Common myeloid progenitor, CD34-positive (primary cell): ENCODE measurements around the gene CABCOCO1.
A peak's percentile ranks its signal among the peaks of the same experiment; 100 is the strongest.

Experiments
- CTCF ChIA-PET: fragments of 350-600 bp; sonication (Branson Sonifier 250); formaldehyde crosslinking; loops from one replicate; lab custom pipeline; 2021; ENCODE audit warnings: antibody characterized with exemption; lab: Charles Lee
- POLR2A ChIA-PET: fragments of 350-600 bp; sonication (Branson Sonifier 250); formaldehyde crosslinking; loops from one replicate; lab custom pipeline; 2021; ENCODE audit warnings: antibody characterized with exemption; lab: Charles Lee
- DNase-seq, 3 donors: peaks; one replicate each; pipeline versions ENCODE4 v3.0.0 to v3.0.0-alpha.2; 2013
- H3K27ac ChIP-seq, 2 experiments: 1 replicate in 1 of 2; 2 replicates in 1 of 2; pipeline ENCODE4 v1.7.0; 2013; ENCODE audit warnings: inconsistent platforms in 2 of 2, low read length in 2 of 2, mild to moderate bottlenecking in 2 of 2, low read depth in 1 of 2, moderate library complexity in 1 of 2; ENCODE audit not compliant: severe bottlenecking in 2 of 2, insufficient read depth in 1 of 2, poor library complexity in 1 of 2
- H3K27me3 ChIP-seq, 5 experiments: replicated peaks in 2 of 5; 1 replicate in 3 of 5; 2 replicates in 2 of 5; pipeline versions ENCODE4 v1.6.1 to v1.7.0; 2013; ENCODE audit warnings: low read length in 4 of 5, mild to moderate bottlenecking in 2 of 5, moderate library complexity in 2 of 5, inconsistent platforms in 1 of 5; ENCODE audit not compliant: insufficient read depth in 5 of 5, control insufficient read depth in 4 of 5
- H3K36me3 ChIP-seq, 4 experiments: 1 replicate in 2 of 4; 2 replicates in 2 of 4; pipeline versions ENCODE4 v1.6.1 to v1.7.0; 2013; ENCODE audit warnings: low read length in 3 of 4, control low read depth in 1 of 4, mild to moderate bottlenecking in 1 of 4; ENCODE audit not compliant: control insufficient read depth in 4 of 4, insufficient read depth in 4 of 4
- H3K4me1 ChIP-seq, 4 experiments: 1 replicate in 3 of 4; 2 replicates in 1 of 4; pipeline versions ENCODE4 v1.6.1 to v1.7.1; 2013; ENCODE audit warnings: low read length in 3 of 4, mild to moderate bottlenecking in 3 of 4, control low read depth in 1 of 4, inconsistent platforms in 1 of 4, moderate library complexity in 1 of 4; ENCODE audit not compliant: control insufficient read depth in 4 of 4, insufficient read depth in 4 of 4; ENCODE audit errors: control extremely low read depth in 1 of 4
- H3K4me3 ChIP-seq, 7 experiments: 1 replicate in 4 of 7; 2 replicates in 3 of 7; pipeline versions ENCODE4 v1.5.1 to v1.7.0; 2013; ENCODE audit warnings: mild to moderate bottlenecking in 7 of 7, low read length in 6 of 7, moderate library complexity in 6 of 7, inconsistent platforms in 2 of 7, low read depth in 2 of 7, control low read depth in 1 of 7; ENCODE audit not compliant: insufficient read depth in 4 of 7, control insufficient read depth in 1 of 7; ENCODE audit errors: extremely low read depth in 1 of 7
- H3K9me3 ChIP-seq, 5 experiments: 1 replicate in 4 of 5; 2 replicates in 1 of 5; pipeline versions ENCODE4 v1.6.1 to v1.7.1; 2013; ENCODE audit warnings: low read length in 4 of 5, mild to moderate bottlenecking in 2 of 5, inconsistent platforms in 1 of 5, low read depth in 1 of 5, moderate library complexity in 1 of 5; ENCODE audit not compliant: control insufficient read depth in 4 of 5, insufficient read depth in 2 of 5; ENCODE audit errors: control extremely low read depth in 1 of 5
- WGBS: methylation state at CpG from one replicate; pipeline ENCODE4 v1.1.5; 2013; ENCODE audit not compliant: insufficient coverage; 5-methylcytosine and 5-hydroxymethylcytosine counted together

CABCOCO1 gene

DNA sequence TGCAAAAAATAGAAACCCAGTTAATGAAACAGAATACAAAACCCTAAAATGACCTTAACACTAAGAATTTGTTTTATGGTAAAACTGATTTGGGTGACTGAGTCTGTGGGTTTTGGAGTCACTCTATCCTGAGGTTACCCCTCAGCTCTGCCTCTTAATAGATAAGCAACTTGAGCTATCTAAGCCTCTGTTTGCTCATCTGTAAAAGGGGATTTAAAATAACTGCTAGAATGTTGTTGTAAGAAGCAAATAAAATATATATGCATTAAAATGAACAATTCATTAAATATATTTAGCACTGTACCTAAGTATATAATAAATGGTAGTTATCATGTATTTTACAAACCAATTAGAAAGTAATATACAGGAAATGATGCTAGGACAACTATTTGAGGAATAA lies 115.4 kb downstream of the CABCOCO1 start:
- H3K36me3 ChIP-seq, result no peaks in the 10 kb centered on the region
- POLR2A ChIA-PET, result no interaction called here
- no peak overlapping the region for H3K27ac ChIP-seq
- CTCF ChIA-PET, result interaction anchor here (0.7 to 4.5 kb wide), 6 partner anchors 8 to 247 kb away, joined by 3 to 23 read pairs (median 3); no protein-coding TSS in a partner anchor
- H3K4me3 ChIP-seq, result no peak overlapping the region
- peaks cover 0 to 2% (median 0%) of the 10 kb centered on the region in 5 experiments for H3K9me3 ChIP-seq
- peaks cover 5 to 37% (median 17%) of the 10 kb centered on the region in 4 experiments for H3K4me1 ChIP-seq
- no peak for DNase-seq
- H3K27me3 ChIP-seq, result no peaks in the 10 kb centered on the region

GRCh38 chr10:61779276-61779675 lies 116.5 kb downstream of the CABCOCO1 start:
- H3K4me3 ChIP-seq, result no peak overlapping the region
- H3K27ac ChIP-seq, result peak overlapping the region; percentile 91 to 92
- ChIA-PET POLR2A (interaction anchor here (1.4 to 3.5 kb wide), 2 partner anchors 13 to 28 kb away, joined by 6 to 25 read pairs; no protein-coding TSS in a partner anchor), CTCF (interaction anchor here (1.0 to 4.5 kb wide), 4 partner anchors 10 to 27 kb away, joined by 3 to 23 read pairs (median 13); no protein-coding TSS in a partner anchor)
- peaks cover 0 to 2% (median 0%) of the 10 kb centered on the region in 5 experiments for H3K9me3 ChIP-seq
- H3K36me3 ChIP-seq, result no peaks in the 10 kb centered on the region
- DNase-seq, result no peak
- WGBS, result 100% methylated on average over 3 of the region's 6 CpGs
- H3K27me3 ChIP-seq, result no peaks in the 10 kb centered on the region
- H3K4me1 ChIP-seq, result peaks cover 5 to 46% (median 18%) of the 10 kb centered on the region in 4 experiments

- DNase-seq, result peak; percentile 89 to 98 (median 96)
- Histone ChIP-seq H3K36me3 (no peaks in the 10 kb centered on the region), H3K27ac (peak overlapping the region; percentile 91 to 92), H3K4me1 (peaks cover 5 to 55% (median 22%) of the 10 kb centered on the region in 4 experiments), H3K27me3 (no peaks in the 10 kb centered on the region), H3K9me3 (peaks cover 0 to 2% (median 0%) of the 10 kb centered on the region in 5 experiments), H3K4me3 (peak overlapping the region in 1 of 7 experiments; percentile 29)
- POLR2A ChIA-PET, result interaction anchor here (0.5 to 3.5 kb wide), 9 partner anchors 14 to 799 kb away, joined by 3 to 25 read pairs (median 4); no protein-coding TSS in a partner anchor
- WGBS, result 17% methylated on average over 1 of the region's 9 CpGs
- CTCF ChIA-PET, result interaction anchor here (1.1 to 4.5 kb wide), 6 partner anchors 9 to 40 kb away, joined by 3 to 23 read pairs (median 6); no protein-coding TSS in a partner anchor
Measured at GRCh38 chr10:61779950-61780659, 117.4 kb downstream of the CABCOCO1 start.

- Histone ChIP-seq H3K4me3 (peak overlapping the region in 1 of 7 experiments; percentile 29), H3K27me3 (no peaks in the 10 kb centered on the region), H3K27ac (peak overlapping the region; percentile 91 to 92), H3K36me3 (no peaks in the 10 kb centered on the region), H3K4me1 (peaks cover 6 to 60% (median 24%) of the 10 kb centered on the region in 4 experiments), H3K9me3 (peaks cover 0 to 2% (median 0%) of the 10 kb centered on the region in 5 experiments)
- no peak for DNase-seq
- POLR2A ChIA-PET, result interaction anchor here (0.6 to 3.5 kb wide), 8 partner anchors 15 to 60 kb away, joined by 3 to 25 read pairs (median 4); no protein-coding TSS in a partner anchor
- CTCF ChIA-PET, result interaction anchor here (1.1 to 4.5 kb wide), 8 partner anchors 9 to 116 kb away, joined by 3 to 23 read pairs (median 6); no protein-coding TSS in a partner anchor
Measured at GRCh38 chr10:61780732-61781131, 118.0 kb downstream of the CABCOCO1 start.

- H3K27ac ChIP-seq, result no peak overlapping the region
- peaks cover 6 to 73% (median 37%) of the 10 kb centered on the region in 4 experiments for H3K4me1 ChIP-seq
- ChIA-PET CTCF (interaction anchor here (1.1 to 3.1 kb wide), 5 partner anchors 9 to 115 kb away, joined by 3 to 23 read pairs (median 4); no protein-coding TSS in a partner anchor), POLR2A (interaction anchor here (3.5 kb wide), 1 partner anchor 16 kb away, joined by 25 read pairs; no protein-coding TSS in a partner anchor)
- no peak for DNase-seq
- H3K9me3 ChIP-seq, result peaks cover 0 to 2% (median 0%) of the 10 kb centered on the region in 5 experiments
- H3K36me3 ChIP-seq, result no peaks in the 10 kb centered on the region
- no peak overlapping the region for H3K4me3 ChIP-seq
- no peaks in the 10 kb centered on the region for H3K27me3 ChIP-seq
Measured at GRCh38 chr10:61781969-61782403, 119.3 kb downstream of the CABCOCO1 start.

GRCh38 chr10:61784354-61785133 lies 121.8 kb downstream of the CABCOCO1 start:
- POLR2A ChIA-PET, result no interaction called here
- no peak overlapping the region for H3K4me3 ChIP-seq
- no peaks in the 10 kb centered on the region for H3K36me3 ChIP-seq
- H3K4me1 ChIP-seq, result peaks cover 6 to 65% (median 37%) of the 10 kb centered on the region in 4 experiments
- DNase-seq, result no peak
- WGBS, result 85% methylated on average over 5 of the region's 9 CpGs
- no peak overlapping the region for H3K27ac ChIP-seq
- CTCF ChIA-PET, result interaction anchor here (1.0 to 1.9 kb wide), 7 partner anchors 18 to 43 kb away, joined by 3 to 5 read pairs (median 5); no protein-coding TSS in a partner anchor
- H3K9me3 ChIP-seq, result peaks cover 0 to 2% (median 0%) of the 10 kb centered on the region in 5 experiments
- no peaks in the 10 kb centered on the region for H3K27me3 ChIP-seq
